GM23338 (cell line): ENCODE results near the gene AKAP9. TPM values are rescaled to one million over a fixed set of nuclear protein-coding genes. Genes with fewer than 3 reads are reported as not detected.

ENCODE experiments used
- ATAC-seq: fragments of 200-7000 bp; cut with Tn5 transposase; 3 replicates; pipeline ENCODE4 v1.9.1; 2020
- DNase-seq: peaks from one replicate; pipeline ENCODE4 v3.0.0-alpha.2; 2015; ENCODE audit warnings: low spot score
- H2AFZ ChIP-seq: fragments of 200-600 bp; sonication (generic); 2 replicates; pipeline ENCODE4 v1.8.0; 2016; ENCODE audit warnings: antibody characterized with exemption, mild to moderate bottlenecking, moderate library complexity
- H3F3A ChIP-seq: fragments of 200-600 bp; sonication (generic); replicated peaks from 2 replicates; pipeline ENCODE4 v1.8.0; 2017; ENCODE audit warnings: antibody characterized with exemption, mixed run types, low read depth
- H3K27ac ChIP-seq: fragments of 200-600 bp; sonication (generic); 2 replicates; pipeline ENCODE4 v1.6.1; 2016; ENCODE audit warnings: low read depth
- H3K27me3 ChIP-seq: fragments of 200-600 bp; sonication (generic); 2 replicates; pipeline ENCODE4 v1.8.0; 2016; ENCODE audit warnings: mild to moderate bottlenecking, mixed run types, moderate library complexity; ENCODE audit not compliant: insufficient read depth
- H3K36me3 ChIP-seq: fragments of 200-600 bp; sonication (generic); 2 replicates; pipeline ENCODE4 v1.8.0; 2016; ENCODE audit warnings: mild to moderate bottlenecking; ENCODE audit not compliant: insufficient read depth
- H3K4me1 ChIP-seq: fragments of 200-600 bp; sonication (generic); 2 replicates; pipeline ENCODE4 v1.8.0; 2016; ENCODE audit warnings: mild to moderate bottlenecking, moderate library complexity; ENCODE audit not compliant: insufficient read depth
- H3K4me2 ChIP-seq: fragments of 200-600 bp; sonication (generic); 2 replicates; pipeline ENCODE4 v1.7.1; 2017; ENCODE audit warnings: mixed run types
- H3K4me3 ChIP-seq: fragments of 200-600 bp; sonication (generic); 2 replicates; pipeline ENCODE4 v1.6.1; 2016; ENCODE audit warnings: mixed run types
- H3K79me2 ChIP-seq: fragments of 200-600 bp; sonication (generic); replicated peaks from 2 replicates; pipeline ENCODE4 v1.8.0; 2017; ENCODE audit warnings: mild to moderate bottlenecking; ENCODE audit not compliant: insufficient read depth
- H3K9me2 ChIP-seq: fragments of 200-600 bp; sonication (generic); 2 replicates; pipeline ENCODE4 v1.8.0; 2017; ENCODE audit not compliant: insufficient read depth
- H4K20me1 ChIP-seq: fragments of 200-600 bp; sonication (generic); replicated peaks from 2 replicates; pipeline ENCODE4 v1.8.0; 2017; ENCODE audit warnings: mild to moderate bottlenecking; ENCODE audit not compliant: insufficient read depth
- H3K27ac Mint-ChIP-seq: 2 replicates; pipeline ENCODE4 v1.8.0; 2020; ENCODE audit warnings: inconsistent platforms, mild to moderate bottlenecking, moderate library complexity, mixed read lengths
- H3K27me3 Mint-ChIP-seq: 3 replicates; pipeline ENCODE4 v1.8.0; 2022; ENCODE audit warnings: low read depth, mild to moderate bottlenecking, moderate library complexity, mixed read lengths, inconsistent platforms; ENCODE audit not compliant: insufficient read depth, poor library complexity
- H3K36me3 Mint-ChIP-seq: 3 replicates; pipeline ENCODE4 v1.8.0; 2021; ENCODE audit warnings: low read depth, mild to moderate bottlenecking, inconsistent platforms, moderate library complexity, mixed read lengths
- H3K4me1 Mint-ChIP-seq: 3 replicates; pipeline ENCODE4 v1.8.0; 2020; ENCODE audit warnings: mild to moderate bottlenecking, inconsistent platforms, mixed read lengths
- H3K4me3 Mint-ChIP-seq: 3 replicates; pipeline ENCODE4 v1.8.0; 2021; ENCODE audit warnings: moderate library complexity, mild to moderate bottlenecking, inconsistent platforms, mixed read lengths
- H3K9me3 Mint-ChIP-seq: 3 replicates; pipeline ENCODE4 v1.8.0; 2020; ENCODE audit warnings: moderate library complexity, mild to moderate bottlenecking, inconsistent platforms, mixed read lengths
- CREB1 ChIP-seq: fragments of 250-450 bp; sonication (Bioruptor Pico); IDR thresholded peaks from 2 replicates; pipeline ENCODE4 v1.5.0; 2020; ENCODE audit warnings: low read depth, mild to moderate bottlenecking, moderate library complexity
- EZH2 ChIP-seq: fragments of 200-600 bp; sonication (generic); IDR thresholded peaks from one replicate; pipeline ENCODE4 v1.8.0; 2017; ENCODE audit warnings: antibody characterized with exemption, mild to moderate bottlenecking, low read depth; ENCODE audit not compliant: unreplicated experiment
- EZH2phosphoT487 ChIP-seq: fragments of 200-600 bp; sonication (generic); IDR thresholded peaks from one replicate; pipeline ENCODE4 v1.8.1; 2018; ENCODE audit warnings: antibody characterized with exemption; ENCODE audit not compliant: unreplicated experiment
- REST ChIP-seq: IDR thresholded peaks from one replicate; pipeline ENCODE4 v1.6.1; 2018; ENCODE audit warnings: antibody characterized with exemption; ENCODE audit not compliant: unreplicated experiment
- STAT1 ChIP-seq: IDR thresholded peaks from one replicate; pipeline ENCODE4 v1.6.1; 2016; ENCODE audit warnings: antibody characterized with exemption; ENCODE audit not compliant: unreplicated experiment
- ZNF114 ChIP-seq: fragments of 250-450 bp; sonication (Bioruptor Pico); IDR thresholded peaks from 2 replicates; pipeline ENCODE4 v1.5.0; 2020; ENCODE audit warnings: mild to moderate bottlenecking, moderate library complexity
- ZNF331 ChIP-seq: fragments of 250-450 bp; sonication (Bioruptor Pico); IDR thresholded peaks from 2 replicates; pipeline ENCODE4 v1.5.0; 2020; ENCODE audit warnings: low read depth, mild to moderate bottlenecking, moderate library complexity
- ZNF462 ChIP-seq: fragments of 250-450 bp; sonication (Bioruptor Pico); IDR thresholded peaks from 2 replicates; pipeline ENCODE4 v1.5.0; 2020; ENCODE audit warnings: mild to moderate bottlenecking, moderate library complexity
- polyA plus RNA-seq: library from polyadenylated mRNA; unstranded; fragments of >200 nt; fragmentation: Nextera tagmentation; extraction: Ambion mirVana; gene quantifications from 2 replicates; pipeline ENCODE4 v1.2.1, GENCODE V29; 2016
- total RNA-seq: library from RNA; depleted of rRNA; stranded (reverse); fragments of >200 nt; shearing (Covaris generic); gene quantifications from 2 replicates; pipeline ENCODE4 v1.2.3, GENCODE V29; 2014
- TF ChIP-seq, protein P1 (sequence below): IDR thresholded peaks from 2 replicates; pipeline ENCODE4 v1.6.1; 2016; ENCODE audit warnings: antibody characterized with exemption

The AKAP9 gene
- total and polyA plus RNA-seq, 2 experiments from 2014 or later: 33.5 to 67.4 TPM

- TF ChIP-seq ZNF331 (CRISPR knock-in tag) (no peak), REST (no peak), STAT1 (no peak), EZH2phosphoT487 (no peak), EZH2 (no peak)
- TF ChIP-seq, protein P1, sequence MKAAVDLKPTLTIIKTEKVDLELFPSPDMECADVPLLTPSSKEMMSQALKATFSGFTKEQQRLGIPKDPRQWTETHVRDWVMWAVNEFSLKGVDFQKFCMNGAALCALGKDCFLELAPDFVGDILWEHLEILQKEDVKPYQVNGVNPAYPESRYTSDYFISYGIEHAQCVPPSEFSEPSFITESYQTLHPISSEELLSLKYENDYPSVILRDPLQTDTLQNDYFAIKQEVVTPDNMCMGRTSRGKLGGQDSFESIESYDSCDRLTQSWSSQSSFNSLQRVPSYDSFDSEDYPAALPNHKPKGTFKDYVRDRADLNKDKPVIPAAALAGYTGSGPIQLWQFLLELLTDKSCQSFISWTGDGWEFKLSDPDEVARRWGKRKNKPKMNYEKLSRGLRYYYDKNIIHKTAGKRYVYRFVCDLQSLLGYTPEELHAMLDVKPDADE: no peak
These were observed 168.2 kb downstream of the AKAP9 start (continued) for GRCh38 chr7:92108821-92109220.

- Mint-ChIP-seq H3K9me3 (no peaks in the 10 kb centered on the region), H3K27me3 (no peaks in the 10 kb centered on the region), H3K36me3 (peaks cover 28% of the 10 kb centered on the region), H3K4me1 (no peaks in the 10 kb centered on the region), H3K4me3 (no peak overlapping the region), H3K27ac (no peak overlapping the region)
- Histone ChIP-seq H3K79me2 (no peaks in the 10 kb centered on the region; the same call in 1 of the 2 replicates), H2AFZ (no peak overlapping the region), H3F3A (no peaks in the 10 kb centered on the region), H3K4me1 (no peaks in the 10 kb centered on the region), H3K27ac (no peak overlapping the region), H3K36me3 (peaks cover 15% of the 10 kb centered on the region; the same call in 1 of the 2 replicates), H3K27me3 (no peaks in the 10 kb centered on the region), H3K9me2 (no peaks in the 10 kb centered on the region), H3K4me3 (no peak overlapping the region), H4K20me1 (no peaks in the 10 kb centered on the region; the same call in 1 of the 2 replicates), H3K4me2 (no peak overlapping the region)
- no peak for ATAC-seq
- no peak for DNase-seq
- TF ChIP-seq CREB1: no peak
- TF ChIP-seq ZNF462 (CRISPR knock-in tag): no peak
- no peak for TF ChIP-seq REST
- TF ChIP-seq, protein P1: no peak
- TF ChIP-seq EZH2: no peak
- TF ChIP-seq ZNF114: no peak
- no peak for TF ChIP-seq ZNF331 (CRISPR knock-in tag)
These were observed 170.2 kb downstream of the AKAP9 start for GRCh38 chr7:92110857-92111256.
